H1 (cell line): ENCODE data around the gene RPL39L. TPM values are rescaled to one million over a fixed set of nuclear protein-coding genes. Genes with fewer than 3 reads are reported as not detected.

Experiments
- CHD7 ChIP-seq: fragments of 300-600 bp; sonication (generic); IDR thresholded peaks from 2 replicates; pipeline ENCODE4 v1.7.1; 2012; ENCODE audit warnings: low read length, moderate library complexity, mild to moderate bottlenecking, inconsistent platforms; ENCODE audit not compliant: insufficient replicate concordance
- E2F6 ChIP-seq: IDR thresholded peaks from 2 replicates; pipeline ENCODE4 v1.6.1; 2012; ENCODE audit warnings: inconsistent platforms
- EP300 ChIP-seq, 2 experiments: IDR thresholded peaks; 1 replicate in 1 of 2; 2 replicates in 1 of 2; pipeline ENCODE4 v1.6.1; 2011 to 2012; ENCODE audit warnings: low read depth in 2 of 2, low read length in 2 of 2, mild to moderate bottlenecking in 2 of 2, borderline replicate concordance in 1 of 2, inconsistent platforms in 1 of 2, moderate library complexity in 1 of 2
- GTF2F1 ChIP-seq: IDR thresholded peaks from 2 replicates; pipeline ENCODE4 v1.6.1; 2012; ENCODE audit warnings: low read depth, low read length, improper control_type of control experiment, borderline replicate concordance
- HDAC6 ChIP-seq: IDR thresholded peaks from one replicate; pipeline ENCODE4 v1.7.1; 2012; ENCODE audit warnings: low read depth, mild to moderate bottlenecking, inconsistent platforms, low read length, moderate library complexity
- POLR2A ChIP-seq, 2 experiments: IDR thresholded peaks; 1 replicate in 1 of 2; 2 replicates in 1 of 2; pipeline ENCODE4 v1.6.1; 2011; ENCODE audit warnings: low read depth in 2 of 2, low read length in 2 of 2, mild to moderate bottlenecking in 2 of 2; ENCODE audit errors: control extremely low read depth in 1 of 2
- RNF2 ChIP-seq: fragments of 200-900, 300-1000 bp; sonication (generic); IDR thresholded peaks from 2 replicates; pipeline ENCODE4 v1.7.1; 2016; ENCODE audit warnings: borderline replicate concordance, low read depth, mild to moderate bottlenecking, antibody characterized with exemption, low read length; ENCODE audit not compliant: poor library complexity, severe bottlenecking; ENCODE audit errors: missing control alignments
- polyA plus RNA-seq, 7 experiments: library from polyadenylated mRNA; depleted of rRNA in 3 of 7; stranded (reverse) in 5 of 7; unstranded in 2 of 7; fragments of >200 nt in 5 of 7; fragments of 200-250 nt in 2 of 7; gene quantifications; 1 replicate in 5 of 7; 2 replicates in 1 of 7; 4 replicates in 1 of 7; pipeline versions ENCODE4 v1.2.1 to v1.2.3, GENCODE V29; 2011 to 2013; ENCODE audit warnings: missing spikeins in 2 of 7, mixed read lengths in 2 of 7
- total RNA-seq: library from RNA; stranded (reverse); fragmentation: NEBNext Ultra II Directional; extraction: Animal tissue kit (Norgen Biotek cat#: 25700); gene quantifications from 2 replicates; pipeline ENCODE4 v1.2.1, GENCODE V29; 2021

Gene RPL39L
- total and polyA plus RNA-seq, 2 of the 8 experiments (the other 6 are each of a cell fraction or from before 2014, with no cell fraction given) = 51.8 to 67.7 TPM

- TF ChIP-seq CHD7 = no peak
- no peak for TF ChIP-seq RNF2
- TF ChIP-seq EP300 (IDR thresholded peaks at IDR 0.05; ENCODE audit: borderline replicate concordance in 1 of 2, low read depth in 2 of 2, low read length in 2 of 2) = no peak
- no peak for TF ChIP-seq E2F6
- no peak for TF ChIP-seq HDAC6
- no peak for TF ChIP-seq GTF2F1
- TF ChIP-seq POLR2A (IDR thresholded peaks at IDR 0.05; ENCODE audit: control extremely low read depth in 1 of 2, low read depth in 2 of 2, low read length in 2 of 2) = no peak
These were observed 7.3 kb downstream of the RPL39L start (continued) for GRCh38 chr3:187131981-187132380.
